Activated B cell treated with CpG ODN at 0.5 μM for 24 hours (primary cell): ENCODE data around the gene H2BK1. TPM values are rescaled to one million over a fixed set of nuclear protein-coding genes. Genes with fewer than 3 reads are reported as not detected.

ENCODE experiments used
- ATAC-seq: fragments of 200-7000 bp; cut with Tn5 transposase; one replicate; pipeline ENCODE4 v1.10.0; 2021; ENCODE audit warnings: low read depth, mild to moderate bottlenecking, moderate library complexity
- CTCF ChIA-PET: fragments of 350-600 bp; sonication (Branson Sonifier 250); formaldehyde crosslinking; loops from one replicate; lab custom pipeline; 2021; ENCODE audit warnings: antibody characterized with exemption; lab: Charles Lee
- POLR2A ChIA-PET: fragments of 350-600 bp; sonication (Branson Sonifier 250); formaldehyde crosslinking; loops from one replicate; lab custom pipeline; 2021; ENCODE audit warnings: antibody characterized with exemption; lab: Charles Lee
- DNase-seq: peaks from one replicate; pipeline ENCODE4 v3.0.0; 2022
- H3K27ac Mint-ChIP-seq: one replicate; pipeline ENCODE4 v1.8.0; 2020; ENCODE audit warnings: mixed read lengths
- H3K27me3 Mint-ChIP-seq: one replicate; pipeline ENCODE4 v1.8.0; 2021; ENCODE audit warnings: mixed read lengths
- H3K36me3 Mint-ChIP-seq: one replicate; pipeline ENCODE4 v1.8.0; 2021; ENCODE audit warnings: low read depth, mixed read lengths
- H3K4me1 Mint-ChIP-seq: one replicate; pipeline ENCODE4 v1.8.0; 2021; ENCODE audit warnings: mixed read lengths
- H3K4me3 Mint-ChIP-seq: one replicate; pipeline ENCODE4 v1.8.0; 2020; ENCODE audit warnings: mild to moderate bottlenecking, mixed read lengths
- H3K9me3 Mint-ChIP-seq: one replicate; pipeline ENCODE4 v1.8.0; 2020; ENCODE audit warnings: mixed read lengths
- intact Hi-C: fragments of 100-400 bp; cut with micrococcal nuclease; formaldehyde crosslinking; loops from one replicate; pipeline ENCODE4 v1.15.1; 2024
- total RNA-seq: library from RNA; stranded (reverse); gene quantifications from 2 replicates; pipeline ENCODE4 v1.2.3, GENCODE V29; 2022
- TF ChIP-seq, protein P1 (sequence below): fragments of 200-600 bp; IDR thresholded peaks from one replicate; pipeline ENCODE4 v1.8.0; 2022; ENCODE audit warnings: antibody characterized with exemption, mild to moderate bottlenecking

H2BK1 gene
- total RNA-seq, result 0.76 and 1.8 TPM in 2 replicates

DNA sequence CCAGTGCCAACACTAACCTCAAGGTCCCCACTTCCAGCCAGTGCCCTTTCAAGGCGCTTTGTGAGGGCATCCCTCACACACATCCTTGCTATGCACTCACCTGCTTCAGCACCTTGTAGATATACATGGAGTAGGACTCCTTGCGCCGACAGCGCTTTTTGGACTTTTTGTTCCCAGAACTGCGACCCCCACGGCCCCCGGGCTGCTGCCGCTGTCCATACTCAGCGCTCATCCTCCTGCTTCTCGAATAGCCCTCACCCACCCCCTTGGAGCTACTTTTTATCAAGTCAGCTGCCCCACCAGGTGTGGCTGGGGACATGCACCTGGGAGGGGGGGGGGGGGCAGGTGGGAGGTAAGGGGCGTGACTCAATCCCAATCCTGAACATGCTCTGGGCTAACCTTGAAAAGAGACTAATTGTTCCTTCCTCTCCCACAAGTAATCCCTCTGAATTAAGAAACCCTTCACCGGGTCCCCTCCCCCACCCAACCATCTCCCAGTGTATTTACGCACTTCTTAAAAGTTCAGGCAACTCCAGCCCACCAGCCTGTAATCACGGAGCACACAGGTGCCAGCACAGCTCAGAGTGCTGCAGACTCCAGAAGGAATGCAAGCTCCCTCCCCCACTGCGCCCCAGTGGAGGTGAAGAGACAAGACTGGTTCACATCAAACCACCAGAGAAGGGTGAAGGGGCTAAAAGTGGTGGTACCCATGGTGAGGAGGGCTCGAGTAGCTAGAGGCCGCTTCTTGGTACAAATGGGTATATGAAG, at the start of gene H2BK1:
Gene H2BK1, minus strand, starts transcription at position 402 of the 768 bp plus-strand sequence. Its CDS starts 170 bp downstream, at position 232.
- Mint-ChIP-seq H3K4me1 (no peaks in the 10 kb centered on the region), H3K27me3 (peaks cover 6% of the 10 kb centered on the region), H3K27ac (no peak within 1 kb of the TSS), H3K4me3 (no peak within 1 kb of the TSS), H3K36me3 (peaks cover 41% of the 10 kb centered on the region), H3K9me3 (no peaks in the 10 kb centered on the region)
- CTCF ChIA-PET, result interaction anchor here (1.4 kb wide), 1 partner anchor 87 kb away, joined by 3 read pairs; no protein-coding TSS in a partner anchor
- DNase-seq, result no peak
- TF ChIP-seq, protein P1, sequence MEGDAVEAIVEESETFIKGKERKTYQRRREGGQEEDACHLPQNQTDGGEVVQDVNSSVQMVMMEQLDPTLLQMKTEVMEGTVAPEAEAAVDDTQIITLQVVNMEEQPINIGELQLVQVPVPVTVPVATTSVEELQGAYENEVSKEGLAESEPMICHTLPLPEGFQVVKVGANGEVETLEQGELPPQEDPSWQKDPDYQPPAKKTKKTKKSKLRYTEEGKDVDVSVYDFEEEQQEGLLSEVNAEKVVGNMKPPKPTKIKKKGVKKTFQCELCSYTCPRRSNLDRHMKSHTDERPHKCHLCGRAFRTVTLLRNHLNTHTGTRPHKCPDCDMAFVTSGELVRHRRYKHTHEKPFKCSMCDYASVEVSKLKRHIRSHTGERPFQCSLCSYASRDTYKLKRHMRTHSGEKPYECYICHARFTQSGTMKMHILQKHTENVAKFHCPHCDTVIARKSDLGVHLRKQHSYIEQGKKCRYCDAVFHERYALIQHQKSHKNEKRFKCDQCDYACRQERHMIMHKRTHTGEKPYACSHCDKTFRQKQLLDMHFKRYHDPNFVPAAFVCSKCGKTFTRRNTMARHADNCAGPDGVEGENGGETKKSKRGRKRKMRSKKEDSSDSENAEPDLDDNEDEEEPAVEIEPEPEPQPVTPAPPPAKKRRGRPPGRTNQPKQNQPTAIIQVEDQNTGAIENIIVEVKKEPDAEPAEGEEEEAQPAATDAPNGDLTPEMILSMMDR, result no peak
- no peak for ATAC-seq
- POLR2A ChIA-PET, result no interaction called here
- intact Hi-C loops, result no loop called here

DNA sequence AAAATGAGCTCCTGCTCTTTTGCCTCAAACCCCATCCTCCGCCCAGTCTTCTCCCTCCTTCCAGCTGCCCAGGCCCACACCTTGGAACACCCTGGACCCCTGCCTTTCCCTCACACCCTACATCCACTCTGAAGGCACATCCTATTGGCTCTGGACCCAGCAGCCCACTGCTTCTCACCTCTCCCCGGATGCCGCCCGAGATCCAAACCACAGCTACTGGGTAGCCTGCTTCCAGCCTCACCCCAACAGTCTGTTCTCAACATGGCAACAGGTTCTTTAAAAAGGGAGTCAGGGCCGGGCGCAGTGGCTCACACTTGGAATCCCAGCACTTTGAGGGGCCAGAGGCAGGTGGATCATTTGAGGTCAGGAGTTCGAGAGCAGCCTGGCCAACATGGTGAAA, 47.7 kb upstream of the H2BK1 start:
- POLR2A ChIA-PET, result no interaction called here
- no peaks in the 10 kb centered on the region for H3K4me1 Mint-ChIP-seq
- no peak overlapping the region for H3K27ac Mint-ChIP-seq
- ATAC-seq (no peak), DNase-seq (no peak)
- TF ChIP-seq, protein P1, result no peak
- H3K27me3 Mint-ChIP-seq, result peaks cover 56% of the 10 kb centered on the region
- no peaks in the 10 kb centered on the region for H3K36me3 Mint-ChIP-seq
- no peak overlapping the region for H3K4me3 Mint-ChIP-seq
- intact Hi-C loops, result no loop called here
- CTCF ChIA-PET, result no interaction called here
- H3K9me3 Mint-ChIP-seq, result no peaks in the 10 kb centered on the region

DNA sequence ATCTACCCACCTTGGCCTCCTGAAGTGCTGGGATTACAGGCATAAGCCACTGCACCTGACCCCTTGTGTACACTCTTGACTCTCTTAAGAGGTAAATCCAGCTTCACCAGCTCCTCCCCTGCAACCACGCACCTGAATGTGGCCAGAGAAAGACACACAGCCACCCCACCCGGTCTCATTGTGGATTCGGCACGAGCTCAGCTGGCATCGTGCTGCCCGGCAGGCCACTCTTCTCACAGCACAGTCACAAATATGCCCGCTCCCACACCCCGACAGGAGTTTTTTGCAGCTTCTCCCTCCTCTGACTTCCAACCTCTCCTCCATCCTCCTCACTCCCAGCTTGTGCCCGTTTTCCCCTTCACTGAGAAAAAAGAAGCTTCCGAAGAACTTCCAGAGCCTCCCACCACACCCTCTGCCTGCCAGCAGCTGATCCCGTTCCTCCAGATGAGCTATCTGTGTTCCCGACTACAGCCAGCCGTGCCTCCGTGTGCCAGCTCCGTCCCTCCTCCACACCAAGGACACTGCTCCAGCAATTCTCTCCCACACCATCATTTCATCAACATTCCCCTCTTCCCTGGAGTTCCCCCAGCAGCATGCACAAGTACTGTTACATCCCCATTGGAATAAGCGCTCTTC, 46.2 kb upstream of the H2BK1 start:
- ATAC-seq (no peak), DNase-seq (no peak)
- Mint-ChIP-seq H3K36me3 (no peaks in the 10 kb centered on the region), H3K9me3 (no peaks in the 10 kb centered on the region), H3K27ac (no peak overlapping the region), H3K4me3 (no peak overlapping the region), H3K27me3 (peaks cover 58% of the 10 kb centered on the region), H3K4me1 (peaks cover 3% of the 10 kb centered on the region)
- ChIA-PET POLR2A (no interaction called here), CTCF (no interaction called here)
- TF ChIP-seq, protein P1, result no peak
- intact Hi-C loops, result no loop called here

DNA sequence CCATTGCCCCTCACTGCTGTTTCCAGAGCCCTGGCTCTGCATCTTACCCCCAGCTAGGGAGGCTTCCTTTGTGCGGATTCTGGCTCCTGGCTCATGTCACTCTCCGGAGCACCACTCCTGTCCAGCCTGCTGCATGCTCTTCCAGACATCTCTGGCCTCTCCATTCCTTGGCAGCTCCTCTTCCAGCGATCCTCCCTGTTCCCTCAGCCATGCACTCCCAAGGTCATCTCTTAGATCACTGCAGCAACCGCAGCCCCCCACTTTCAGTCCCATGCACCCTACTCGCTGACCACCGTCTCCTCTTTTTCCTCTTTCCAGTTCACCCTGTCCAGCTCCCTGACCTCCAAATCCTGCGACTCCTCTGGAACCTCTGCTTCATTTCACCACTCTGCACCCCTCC, 45.1 kb upstream of the H2BK1 start:
- H3K9me3 Mint-ChIP-seq, result no peaks in the 10 kb centered on the region
- peaks cover 58% of the 10 kb centered on the region for H3K27me3 Mint-ChIP-seq
- H3K4me1 Mint-ChIP-seq, result peaks cover 13% of the 10 kb centered on the region
- no peak for ATAC-seq
- ChIA-PET CTCF (interaction anchor here (2.2 kb wide), 1 partner anchor 12 kb away, joined by 4 read pairs; no protein-coding TSS in a partner anchor), POLR2A (interaction anchor here (0.7 kb wide), 1 partner anchor 95 kb away, joined by 4 read pairs; no protein-coding TSS in a partner anchor)
- intact Hi-C loops, result no loop called here
- H3K27ac Mint-ChIP-seq, result no peak overlapping the region
- TF ChIP-seq, protein P1, result no peak
- DNase-seq, result no peak
- H3K36me3 Mint-ChIP-seq, result no peaks in the 10 kb centered on the region
- H3K4me3 Mint-ChIP-seq, result no peak overlapping the region

DNA sequence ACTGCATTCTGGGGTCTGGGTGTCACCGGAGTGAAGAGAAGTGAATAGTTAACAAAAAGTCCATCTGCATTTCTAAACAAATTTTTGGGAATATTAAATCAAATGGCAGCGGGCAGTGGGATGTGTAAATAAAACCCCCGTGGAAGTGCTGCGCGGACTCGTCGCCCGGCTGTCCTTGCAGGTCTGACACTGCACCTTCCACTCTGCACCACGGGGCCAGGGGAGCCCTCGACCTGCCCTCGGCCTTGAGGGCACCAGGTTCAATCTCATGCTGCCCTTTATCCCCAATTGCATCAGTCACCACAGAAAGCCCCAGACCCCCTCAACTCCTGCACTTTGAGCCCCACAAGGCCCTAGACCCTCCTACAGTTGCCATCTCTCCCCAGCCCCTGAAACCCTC, 44.6 kb upstream of the H2BK1 start:
- Mint-ChIP-seq H3K4me3 (no peak overlapping the region), H3K27me3 (peaks cover 62% of the 10 kb centered on the region), H3K9me3 (no peaks in the 10 kb centered on the region), H3K36me3 (no peaks in the 10 kb centered on the region), H3K27ac (no peak overlapping the region), H3K4me1 (peaks cover 17% of the 10 kb centered on the region)
- ChIA-PET CTCF (interaction anchor here (2.2 kb wide), 1 partner anchor 11 kb away, joined by 4 read pairs; no protein-coding TSS in a partner anchor), POLR2A (no interaction called here)
- TF ChIP-seq, protein P1, result no peak
- no peak for ATAC-seq
- intact Hi-C loops, result no loop called here
- no peak for DNase-seq
